H4 (cell line): ENCODE measurements around the gene JUNB. TPM values are rescaled to one million over a fixed set of nuclear protein-coding genes. Genes with fewer than 3 reads are reported as not detected.

Experiments used
- DNase-seq: peaks from one replicate; pipeline ENCODE4 v3.0.0-alpha.2; 2015; ENCODE audit warnings: low spot score
- total RNA-seq: library from RNA; depleted of rRNA; stranded (reverse); fragments of >200 nt; shearing (Covaris generic); gene quantifications from 2 replicates; pipeline ENCODE4 v1.2.3, GENCODE V29; 2014; rRNA removed

The JUNB gene
- total RNA-seq: 55.7 and 71.3 TPM in 2 replicates

DNA sequence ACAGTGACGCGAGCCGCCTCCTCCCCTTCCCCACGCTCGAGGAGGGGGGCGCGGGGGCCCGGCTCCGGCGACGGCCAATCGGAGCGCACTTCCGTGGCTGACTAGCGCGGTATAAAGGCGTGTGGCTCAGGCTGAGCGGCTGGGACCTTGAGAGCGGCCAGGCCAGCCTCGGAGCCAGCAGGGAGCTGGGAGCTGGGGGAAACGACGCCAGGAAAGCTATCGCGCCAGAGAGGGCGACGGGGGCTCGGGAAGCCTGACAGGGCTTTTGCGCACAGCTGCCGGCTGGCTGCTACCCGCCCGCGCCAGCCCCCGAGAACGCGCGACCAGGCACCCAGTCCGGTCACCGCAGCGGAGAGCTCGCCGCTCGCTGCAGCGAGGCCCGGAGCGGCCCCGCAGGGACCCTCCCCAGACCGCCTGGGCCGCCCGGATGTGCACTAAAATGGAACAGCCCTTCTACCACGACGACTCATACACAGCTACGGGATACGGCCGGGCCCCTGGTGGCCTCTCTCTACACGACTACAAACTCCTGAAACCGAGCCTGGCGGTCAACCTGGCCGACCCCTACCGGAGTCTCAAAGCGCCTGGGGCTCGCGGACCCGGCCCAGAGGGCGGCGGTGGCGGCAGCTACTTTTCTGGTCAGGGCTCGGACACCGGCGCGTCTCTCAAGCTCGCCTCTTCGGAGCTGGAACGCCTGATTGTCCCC lies at the start of gene JUNB:
Gene JUNB, plus strand, starts transcription at position 142 of the 706 bp plus-strand sequence. Its CDS starts 286 bp downstream, at position 428.
- DNase-seq: peak; percentile 96

DNA sequence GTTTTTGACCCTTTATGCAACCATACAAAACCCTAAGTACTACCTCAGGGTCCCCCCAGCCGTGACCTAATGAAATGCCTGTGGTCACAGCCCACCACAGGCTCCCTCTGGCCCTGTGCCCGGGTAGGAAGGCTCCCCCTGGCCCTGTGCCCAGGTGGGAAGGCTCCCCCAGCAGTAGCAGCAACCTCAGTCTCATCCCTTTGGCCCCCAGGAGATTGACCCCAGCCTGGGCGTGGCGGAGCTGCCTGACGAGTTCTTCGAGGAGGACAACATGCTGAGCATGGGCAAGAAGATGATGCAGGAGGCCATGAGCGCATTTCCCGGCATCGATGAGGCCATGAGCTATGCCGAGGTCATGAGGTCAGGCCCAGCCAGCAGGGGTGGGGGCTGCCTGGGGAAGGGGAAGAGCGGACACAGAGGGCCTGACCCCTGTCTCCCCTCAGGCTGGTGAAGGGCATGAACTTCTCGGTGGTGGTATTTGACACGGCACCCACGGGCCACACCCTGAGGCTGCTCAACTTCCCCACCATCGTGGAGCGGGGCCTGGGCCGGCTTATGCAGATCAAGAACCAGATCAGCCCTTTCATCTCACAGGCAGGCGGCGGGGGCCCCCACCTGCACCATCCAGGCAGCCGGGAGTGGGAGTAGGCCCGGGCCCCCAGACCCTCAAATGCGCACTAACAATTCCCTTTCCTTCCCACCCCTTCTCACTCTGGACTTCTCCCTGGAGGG lies 46.0 kb upstream of the JUNB start:
- no peak for DNase-seq

DNA sequence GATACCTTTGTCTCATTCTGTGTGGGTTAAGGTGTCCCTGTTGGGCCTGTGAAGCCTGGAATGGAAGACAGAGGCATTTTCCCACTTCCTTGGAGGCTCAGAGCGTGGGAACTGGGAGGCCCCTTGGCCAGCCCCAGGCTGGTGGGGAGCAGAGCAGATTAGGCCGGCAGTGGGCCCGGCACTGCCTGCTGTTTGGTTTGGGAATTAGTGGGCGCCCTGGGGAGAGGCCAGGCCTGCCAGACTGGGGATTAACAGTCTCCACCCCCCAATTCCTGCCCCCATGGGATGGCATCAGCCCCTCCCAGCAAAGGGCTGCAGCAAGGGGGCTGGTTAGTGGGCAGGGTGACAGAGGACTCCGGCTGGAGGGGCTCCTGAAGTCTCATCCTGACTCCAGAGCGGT lies 42.8 kb upstream of the JUNB start:
- DNase-seq: no peak

DNA sequence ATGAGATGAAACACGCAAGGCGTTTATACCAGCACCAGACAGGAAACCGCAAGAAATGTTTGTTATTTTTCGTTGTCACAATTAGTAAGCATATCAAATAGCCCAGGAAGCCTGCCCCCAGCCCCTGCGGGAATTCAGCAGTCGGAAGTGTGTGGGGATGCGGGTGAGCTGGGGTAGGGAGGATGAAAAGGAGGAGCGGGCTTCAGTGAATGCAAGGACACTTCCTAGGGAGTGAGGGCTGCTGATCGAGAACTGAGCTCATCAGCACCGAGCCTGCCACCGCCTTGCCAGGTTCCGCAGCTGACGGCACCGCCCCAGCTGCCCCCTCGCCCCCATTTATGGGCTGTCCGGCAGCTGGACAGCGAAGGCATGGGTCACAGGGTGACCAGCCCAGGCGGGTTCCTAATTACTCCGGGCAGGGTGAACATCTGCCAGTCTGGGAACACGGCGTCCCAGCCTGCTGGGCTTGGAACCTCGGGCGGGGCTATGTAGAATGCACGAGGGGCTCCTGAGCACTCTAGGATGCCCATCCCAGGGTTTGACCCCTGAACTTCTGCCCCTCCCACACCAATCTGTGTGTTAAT lies 41.3 kb upstream of the JUNB start:
- peak; percentile 51 for DNase-seq

DNA sequence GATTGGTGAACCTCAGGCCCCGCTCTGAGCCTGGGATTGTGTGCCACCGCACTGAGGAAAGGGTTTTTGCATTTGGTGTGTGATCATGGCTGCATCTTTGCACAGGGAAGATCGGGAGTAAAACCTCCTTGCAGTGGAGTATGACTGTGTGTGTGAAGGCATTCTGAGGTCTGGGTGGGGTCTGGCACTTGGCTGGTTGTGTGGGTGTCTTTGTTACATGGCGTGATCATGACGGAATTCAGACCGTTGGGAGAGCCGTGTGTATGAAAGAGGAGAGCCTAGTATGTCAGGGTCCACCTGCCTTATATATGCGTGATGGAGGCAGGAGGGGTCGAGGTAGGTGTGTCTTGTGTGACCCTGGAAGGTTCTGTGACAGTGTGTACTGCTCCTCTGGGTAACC lies 40.4 kb upstream of the JUNB start:
- no peak for DNase-seq

DNA sequence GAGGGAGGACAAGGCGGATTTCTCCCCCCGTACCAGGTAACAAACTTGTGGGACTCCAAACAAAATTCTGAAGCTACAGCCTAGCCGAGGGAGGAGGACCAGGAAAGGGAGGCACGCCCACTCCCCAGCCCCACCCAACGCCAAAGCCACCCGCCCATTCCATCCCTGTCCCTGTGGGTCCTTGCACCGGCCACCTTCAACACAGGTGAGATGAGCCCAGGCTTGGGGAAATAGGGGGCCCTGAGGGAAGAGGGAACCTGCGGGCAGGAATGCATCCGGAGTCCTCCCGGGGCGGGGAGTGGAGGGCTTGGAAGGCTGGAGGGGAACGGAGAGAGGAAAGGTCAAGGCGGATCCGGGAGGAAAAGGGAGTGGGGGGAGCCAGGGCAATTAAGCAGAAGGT lies 39.7 kb upstream of the JUNB start, which contains the start of gene BEST2:
Gene BEST2, plus strand, starts transcription at position 157 of the 400 bp plus-strand sequence. CDS start 802 bp downstream, outside the sequence.
- no peak for DNase-seq

DNA sequence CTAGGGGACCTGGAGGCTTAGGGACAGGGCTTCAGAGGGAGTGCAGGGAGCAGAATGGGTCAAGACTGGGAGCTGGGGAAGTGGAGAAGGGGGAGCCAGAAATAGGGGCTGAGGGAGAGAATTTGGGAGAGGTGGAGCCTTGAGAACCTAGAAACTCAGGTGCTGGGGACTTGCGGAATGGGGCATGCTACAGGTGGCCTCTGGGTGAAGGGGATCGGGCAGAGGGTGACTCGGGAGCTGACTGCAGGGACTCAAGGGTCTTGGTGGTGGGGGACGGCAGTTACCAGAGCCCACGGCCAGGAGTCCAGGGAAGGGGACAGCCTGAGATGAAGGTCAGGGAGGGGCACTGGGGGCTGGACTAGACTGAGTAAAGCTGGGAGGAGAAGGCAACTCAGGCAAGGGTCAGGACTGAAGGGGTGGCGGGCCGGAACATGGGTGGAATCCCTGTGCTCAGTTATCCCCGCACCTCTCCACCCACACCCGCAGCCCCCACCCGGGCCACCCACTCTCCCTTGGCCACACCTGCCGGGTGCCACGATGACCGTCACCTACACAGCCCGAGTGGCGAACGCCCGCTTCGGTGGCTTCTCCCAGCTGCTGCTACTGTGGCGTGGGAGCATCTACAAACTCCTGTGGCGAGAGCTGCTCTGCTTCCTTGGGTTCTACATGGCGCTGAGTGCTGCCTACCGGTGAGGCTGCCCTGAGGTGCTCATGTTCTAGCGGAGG lies 39.1 kb upstream of the JUNB start:
- DNase-seq: no peak

DNA sequence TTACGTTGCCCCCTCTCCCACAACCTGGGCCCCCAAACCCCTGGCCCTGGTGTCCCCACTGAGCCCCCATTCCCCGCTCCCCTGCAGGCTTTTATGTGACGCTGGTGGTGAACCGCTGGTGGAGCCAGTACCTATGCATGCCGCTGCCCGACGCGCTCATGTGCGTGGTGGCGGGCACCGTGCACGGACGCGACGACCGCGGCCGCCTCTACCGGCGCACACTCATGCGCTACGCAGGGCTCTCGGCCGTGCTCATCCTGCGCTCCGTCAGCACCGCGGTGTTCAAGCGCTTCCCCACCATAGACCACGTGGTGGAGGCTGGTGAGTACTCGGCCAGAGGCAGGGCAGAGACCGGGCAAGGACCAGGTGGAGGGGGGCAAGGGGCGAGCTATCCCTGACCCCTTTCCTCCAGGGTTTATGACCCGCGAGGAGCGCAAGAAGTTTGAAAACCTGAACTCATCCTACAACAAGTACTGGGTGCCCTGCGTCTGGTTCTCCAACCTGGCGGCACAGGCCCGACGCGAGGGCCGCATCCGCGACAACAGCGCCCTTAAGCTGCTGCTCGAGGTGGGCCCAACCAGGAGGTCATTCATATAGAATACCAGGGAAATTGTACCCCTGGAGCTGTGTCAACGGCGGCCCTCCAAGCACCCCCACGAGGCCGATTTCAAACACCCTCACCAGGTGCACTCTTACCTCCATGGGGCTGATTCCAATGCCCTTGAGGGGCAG lies 36.7 kb upstream of the JUNB start:
- DNase-seq: no peak

DNA sequence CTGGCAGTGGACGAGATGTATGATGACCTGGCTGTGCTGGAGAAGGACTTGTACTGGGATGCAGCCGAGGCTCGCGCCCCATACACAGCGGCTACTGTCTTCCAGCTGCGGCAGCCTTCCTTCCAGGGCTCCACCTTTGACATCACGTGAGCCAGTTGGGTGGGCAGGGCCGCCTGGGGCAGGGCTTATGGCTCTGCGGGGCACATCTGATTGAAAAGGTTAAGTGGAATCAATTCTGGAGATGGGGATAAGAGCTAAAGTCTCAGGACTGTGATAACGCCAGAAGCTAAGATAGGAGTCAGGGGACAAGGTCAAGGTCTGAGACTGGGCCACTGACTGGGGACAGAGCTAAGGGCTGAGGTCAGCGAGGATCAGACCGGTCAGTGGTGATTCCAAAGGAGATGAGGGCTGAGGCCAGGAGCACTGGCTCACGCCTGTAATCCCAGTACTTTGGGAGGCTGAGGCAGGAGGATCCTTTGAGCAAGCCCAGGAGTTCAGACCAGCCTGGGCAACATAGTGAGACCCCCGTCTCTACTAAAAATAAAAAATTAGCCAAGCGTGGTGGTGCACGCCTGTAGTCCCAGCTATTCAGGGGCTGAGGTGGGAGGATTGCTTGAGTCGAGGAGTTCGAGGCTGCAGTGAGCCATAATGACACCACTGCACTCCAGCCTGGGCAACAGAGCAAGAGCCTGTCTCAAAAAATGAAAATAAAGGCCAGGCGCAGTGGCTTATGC lies 35.0 kb upstream of the JUNB start:
- DNase-seq: no peak

DNA sequence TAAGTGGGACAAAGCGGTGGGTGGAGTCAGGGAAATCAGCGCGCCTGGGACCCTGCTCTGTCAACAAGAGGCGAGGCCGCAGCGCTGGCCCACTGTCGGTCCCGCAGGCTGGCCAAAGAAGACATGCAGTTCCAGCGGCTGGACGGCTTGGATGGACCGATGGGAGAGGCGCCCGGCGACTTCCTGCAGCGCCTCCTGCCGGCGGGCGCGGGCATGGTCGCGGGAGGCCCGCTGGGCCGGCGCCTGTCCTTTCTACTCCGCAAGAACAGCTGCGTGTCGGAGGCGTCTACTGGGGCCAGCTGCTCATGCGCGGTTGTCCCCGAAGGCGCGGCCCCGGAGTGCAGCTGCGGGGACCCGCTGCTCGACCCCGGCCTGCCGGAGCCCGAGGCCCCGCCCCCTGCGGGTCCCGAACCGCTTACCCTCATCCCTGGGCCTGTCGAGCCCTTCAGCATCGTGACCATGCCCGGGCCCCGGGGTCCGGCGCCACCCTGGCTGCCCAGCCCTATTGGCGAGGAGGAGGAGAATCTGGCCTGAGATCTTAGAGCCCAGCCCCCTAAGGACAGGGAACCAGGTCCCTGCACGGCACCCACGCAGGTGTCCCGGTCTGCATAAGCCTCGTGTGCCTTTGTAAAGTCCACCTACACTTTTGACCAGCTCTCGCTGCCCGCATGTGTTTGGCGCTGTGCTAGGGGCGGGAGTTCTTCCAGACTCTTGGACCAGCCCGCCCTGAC lies 33.6 kb upstream of the JUNB start:
- peak; percentile 42 for DNase-seq

DNA sequence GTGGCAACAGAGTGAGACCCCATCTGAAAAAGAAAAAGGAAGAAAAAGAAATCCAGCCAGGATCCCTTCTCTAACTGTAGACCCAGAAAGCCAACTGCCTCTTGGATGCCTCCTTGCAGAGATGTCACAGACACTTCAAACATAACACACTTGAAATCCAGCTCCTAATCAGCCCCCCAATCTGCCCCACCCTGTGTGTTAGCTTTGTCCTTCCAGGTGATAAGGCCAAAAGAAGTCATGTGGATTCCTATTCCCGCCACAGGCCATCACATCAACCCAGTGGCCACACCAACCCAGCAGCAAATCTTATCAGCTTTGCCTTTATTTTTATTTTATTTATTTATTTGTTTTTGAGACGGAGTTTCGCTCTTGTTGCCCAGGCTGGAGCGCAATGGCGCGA lies 31.6 kb upstream of the JUNB start:
- DNase-seq: no peak

DNA sequence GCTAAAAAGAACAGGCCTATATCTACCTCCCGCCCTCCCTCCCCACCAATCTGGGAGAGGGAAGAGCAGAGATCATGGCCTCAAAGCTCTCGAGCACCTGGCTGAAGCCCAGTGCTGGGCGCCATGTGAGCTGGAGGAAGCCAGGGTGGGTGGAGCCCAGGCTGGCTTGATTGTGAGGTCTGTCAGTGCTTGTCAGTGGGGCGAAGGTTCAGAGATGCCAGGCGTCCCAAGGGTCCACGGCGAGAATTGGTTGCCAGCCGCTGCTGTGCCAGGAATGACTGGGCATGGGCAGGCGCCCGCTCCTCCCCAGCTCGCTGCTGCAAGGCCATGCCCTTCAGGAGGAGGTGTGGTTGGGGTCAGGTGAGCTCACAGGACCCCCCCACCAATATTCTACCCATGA lies 28.2 kb upstream of the JUNB start:
- no peak for DNase-seq

DNA sequence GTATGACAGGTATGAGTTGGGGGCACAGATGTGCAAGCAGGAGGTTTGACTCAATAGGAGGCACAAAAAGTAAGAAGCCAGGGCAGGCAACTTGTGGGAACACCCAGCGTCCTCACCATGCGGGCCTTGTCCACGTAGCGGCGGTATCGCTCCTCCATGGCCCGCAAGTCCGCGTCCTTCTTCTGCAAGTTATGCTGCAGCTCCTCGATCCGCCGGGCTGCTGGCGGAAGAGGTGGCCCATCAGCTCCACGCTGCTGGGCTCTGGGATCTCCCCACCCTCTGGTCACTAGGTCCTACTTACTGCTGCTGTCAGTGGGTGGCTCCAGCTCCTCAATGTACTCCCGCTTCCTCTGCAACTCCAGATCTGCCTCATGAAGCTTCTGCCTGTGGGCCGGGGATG lies 26.6 kb upstream of the JUNB start:
- no peak for DNase-seq

DNA sequence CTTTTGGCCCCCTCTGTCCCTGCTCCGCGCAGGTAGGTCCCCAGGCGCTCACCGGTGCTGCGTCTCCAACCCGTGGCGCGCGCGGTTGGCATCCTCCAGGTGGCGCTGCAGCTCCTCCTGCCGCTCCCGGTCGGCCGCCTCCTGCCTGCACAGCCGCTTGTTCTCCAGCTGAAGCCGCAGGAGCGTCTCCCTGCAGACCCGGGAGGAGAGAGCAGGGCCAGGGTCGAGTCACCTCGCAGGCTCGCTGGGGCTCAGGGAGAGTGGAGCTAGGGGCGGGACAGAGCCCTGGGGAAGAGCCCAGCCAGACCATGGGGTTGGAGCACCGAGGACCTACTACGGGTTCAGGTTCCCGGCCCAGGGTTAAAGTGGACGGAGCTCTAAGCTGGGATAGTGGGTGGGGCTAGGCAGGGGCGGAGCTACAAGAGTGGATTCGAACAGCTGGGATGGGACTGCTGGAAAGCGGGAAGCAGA lies 25.2 kb upstream of the JUNB start:
- no peak for DNase-seq

DNA sequence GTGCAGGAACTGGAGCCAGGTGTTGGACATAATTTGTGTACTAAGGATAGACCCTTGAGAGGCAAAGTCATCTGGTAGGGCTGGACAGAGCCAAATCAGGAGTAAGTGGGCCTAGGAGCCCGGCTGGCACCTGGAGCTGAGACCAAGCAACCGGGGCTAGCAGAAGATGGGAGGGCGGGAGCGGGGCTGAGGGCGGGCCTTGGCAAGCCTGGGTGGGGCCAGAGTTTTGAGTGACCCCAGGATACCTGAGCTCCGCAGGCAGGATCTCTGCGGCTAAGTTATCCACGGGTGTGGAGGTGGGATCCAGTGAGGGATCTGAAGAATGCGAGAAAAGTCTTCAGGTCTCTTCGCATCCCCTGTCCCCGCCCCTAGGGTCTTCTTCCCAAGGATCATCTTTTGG lies 24.1 kb upstream of the JUNB start:
- no peak for DNase-seq

DNA sequence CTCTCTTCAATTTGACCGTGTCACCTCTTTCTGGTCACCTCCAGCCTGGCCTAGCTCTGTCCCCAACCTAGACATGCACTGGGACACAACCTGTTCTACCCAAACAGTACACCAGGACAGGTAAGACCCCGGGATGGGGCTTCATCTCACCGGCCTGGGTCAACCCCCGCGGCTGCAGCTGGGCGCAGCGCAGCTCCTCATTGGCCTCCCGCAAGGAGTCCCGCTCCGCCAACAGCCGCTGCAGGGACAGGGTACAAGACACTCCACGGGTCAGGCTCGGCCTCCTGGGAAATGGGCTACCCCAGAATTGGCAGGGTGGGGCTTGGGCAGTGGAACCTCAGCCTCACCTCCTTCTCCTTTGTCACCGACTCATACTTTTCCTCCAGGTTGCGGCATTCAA lies 23.6 kb upstream of the JUNB start:
- DNase-seq: no peak

DNA sequence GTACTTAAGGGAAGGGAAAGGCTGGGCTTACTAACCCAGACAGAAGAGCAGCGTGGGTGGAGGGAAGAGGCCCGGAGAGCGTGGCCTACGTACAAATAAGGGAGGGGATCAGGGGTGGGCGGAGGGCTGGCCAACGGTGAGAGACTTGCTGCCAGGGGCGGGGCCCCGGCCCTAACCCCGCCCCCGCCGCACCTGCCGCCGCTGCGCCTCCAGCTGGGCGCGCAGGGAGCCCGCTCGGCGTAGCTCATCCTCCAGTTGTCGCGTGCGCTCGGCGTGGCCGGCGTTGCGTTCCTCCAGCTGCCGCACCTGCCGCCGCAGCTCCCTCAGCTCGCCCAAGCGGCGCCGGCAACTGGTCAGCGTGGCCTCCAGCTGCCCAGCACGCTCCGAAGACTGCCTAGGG lies 21.6 kb upstream of the JUNB start:
- no peak for DNase-seq

DNA sequence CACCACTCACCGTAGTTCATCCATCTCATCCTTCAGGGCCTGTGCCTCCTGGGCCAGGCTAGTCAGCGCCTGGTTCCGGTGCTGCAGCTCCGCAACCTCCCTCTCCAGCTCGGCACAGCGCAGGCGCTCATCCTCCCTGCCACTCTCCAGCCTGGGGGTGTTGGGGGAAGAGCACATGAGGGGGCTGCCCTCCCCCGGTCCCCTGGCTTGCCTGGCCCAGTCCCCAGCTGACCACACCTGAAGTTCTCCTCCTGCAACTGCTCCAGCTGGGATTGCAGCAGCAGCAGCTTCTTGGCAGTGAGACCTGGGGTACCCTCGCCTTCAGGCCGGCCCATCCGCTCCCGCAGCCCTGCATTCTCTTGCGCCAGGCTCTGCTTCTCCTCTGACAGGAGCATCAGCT lies 20.4 kb upstream of the JUNB start:
- DNase-seq: no peak

DNA sequence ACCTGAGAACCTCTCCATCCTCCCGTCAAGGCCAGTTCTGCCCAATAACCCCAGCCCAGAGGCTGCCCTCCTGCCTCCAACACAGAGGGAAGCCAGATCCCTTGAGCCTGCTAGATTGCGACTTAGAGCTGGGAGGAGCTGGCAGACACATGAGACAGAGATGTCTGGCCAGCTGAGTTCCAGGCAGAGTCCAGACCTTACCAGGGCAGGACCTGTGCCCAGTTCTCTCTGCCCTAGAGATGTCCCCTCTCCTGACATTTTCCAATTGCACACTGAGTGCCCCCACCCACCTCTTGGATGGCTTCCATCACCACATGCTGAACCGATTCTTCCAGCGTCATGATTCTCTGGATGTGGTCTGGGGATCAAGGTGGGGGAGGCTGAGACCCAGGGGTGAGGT lies 19.0 kb upstream of the JUNB start:
- no peak for DNase-seq

DNA sequence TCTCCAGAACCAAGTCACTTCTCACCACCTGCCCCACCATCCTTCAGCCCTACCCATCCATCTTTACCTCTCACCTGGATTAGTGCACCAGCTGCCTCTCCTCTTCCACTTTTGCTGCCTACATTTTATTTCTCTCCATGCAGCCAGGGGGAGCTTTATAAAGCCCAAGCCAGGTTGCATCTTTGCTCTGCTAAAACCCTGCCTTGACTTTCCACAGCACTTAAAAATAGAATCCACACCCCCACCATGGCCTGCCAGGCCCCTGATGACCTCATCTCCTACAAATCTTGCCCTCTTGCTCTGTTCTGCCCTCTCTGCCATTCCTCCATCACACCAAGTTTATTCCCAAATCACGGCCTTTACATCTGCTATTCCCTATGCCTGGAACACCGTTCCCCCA lies 17.7 kb upstream of the JUNB start:
- no peak for DNase-seq
